Mammary epithelial cell (primary cell): ENCODE measurements around the gene DDRGK1.

ENCODE experiments used
- EZH2 ChIP-seq: IDR thresholded peaks from 2 replicates; pipeline ENCODE4 v1.6.1; 2012; ENCODE audit warnings: low read length, inconsistent platforms, borderline replicate concordance
- TF ChIP-seq, protein P1 (sequence below), 2 donors: IDR thresholded peaks in 1 of 2; conservative IDR thresholded peaks in 1 of 2; 2 replicates each; pipeline ENCODE4 v1.5.1; 2011 to 2012; ENCODE audit warnings: inconsistent platforms in 2 of 2, low read length in 2 of 2, mild to moderate bottlenecking in 2 of 2, control low read depth in 1 of 2, low read depth in 1 of 2; ENCODE audit not compliant: insufficient read depth in 1 of 2; ENCODE audit errors: extremely low read depth in 1 of 2

DNA sequence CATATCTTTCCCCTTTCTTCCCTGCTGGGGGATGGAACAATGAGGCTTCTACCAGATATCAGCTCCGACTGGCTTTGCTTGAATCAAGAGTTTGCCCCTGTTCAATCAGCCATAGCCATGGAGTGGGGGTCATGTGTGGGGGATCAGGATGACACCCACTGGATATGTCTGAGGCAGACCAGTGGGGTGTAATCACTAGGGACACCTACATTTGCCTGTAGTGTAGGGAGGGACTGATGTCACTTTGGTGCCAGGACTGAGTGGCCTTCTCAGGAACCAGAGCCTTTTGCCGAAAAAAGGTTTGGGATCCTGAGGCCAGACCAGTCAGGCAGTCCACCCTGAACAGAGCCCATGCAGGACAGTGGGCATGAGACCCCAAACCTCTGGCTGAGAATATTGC, 5.9 kb upstream of the DDRGK1 start:
- TF ChIP-seq, protein P1, sequence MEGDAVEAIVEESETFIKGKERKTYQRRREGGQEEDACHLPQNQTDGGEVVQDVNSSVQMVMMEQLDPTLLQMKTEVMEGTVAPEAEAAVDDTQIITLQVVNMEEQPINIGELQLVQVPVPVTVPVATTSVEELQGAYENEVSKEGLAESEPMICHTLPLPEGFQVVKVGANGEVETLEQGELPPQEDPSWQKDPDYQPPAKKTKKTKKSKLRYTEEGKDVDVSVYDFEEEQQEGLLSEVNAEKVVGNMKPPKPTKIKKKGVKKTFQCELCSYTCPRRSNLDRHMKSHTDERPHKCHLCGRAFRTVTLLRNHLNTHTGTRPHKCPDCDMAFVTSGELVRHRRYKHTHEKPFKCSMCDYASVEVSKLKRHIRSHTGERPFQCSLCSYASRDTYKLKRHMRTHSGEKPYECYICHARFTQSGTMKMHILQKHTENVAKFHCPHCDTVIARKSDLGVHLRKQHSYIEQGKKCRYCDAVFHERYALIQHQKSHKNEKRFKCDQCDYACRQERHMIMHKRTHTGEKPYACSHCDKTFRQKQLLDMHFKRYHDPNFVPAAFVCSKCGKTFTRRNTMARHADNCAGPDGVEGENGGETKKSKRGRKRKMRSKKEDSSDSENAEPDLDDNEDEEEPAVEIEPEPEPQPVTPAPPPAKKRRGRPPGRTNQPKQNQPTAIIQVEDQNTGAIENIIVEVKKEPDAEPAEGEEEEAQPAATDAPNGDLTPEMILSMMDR (conservative IDR thresholded peaks at IDR 0.05 in 1 of 2, IDR thresholded peaks at IDR 0.05 in 1 of 2; ENCODE audit: extremely low read depth in 1 of 2, insufficient read depth in 1 of 2, low read depth in 1 of 2, low read length in 2 of 2): no peak
- no peak for TF ChIP-seq EZH2
